H1 (cell line): Measurements from ENCODE around the gene SH3RF3. TPM values are rescaled to one million over a fixed set of nuclear protein-coding genes. Genes with fewer than 3 reads are reported as not detected.

Experiments
- ATF2 ChIP-seq: IDR thresholded peaks from 2 replicates; pipeline ENCODE4 v1.6.1; 2012; ENCODE audit warnings: low read length, inconsistent platforms
- ATF3 ChIP-seq: IDR thresholded peaks from 2 replicates; pipeline ENCODE4 v1.6.1; 2011; ENCODE audit warnings: low read depth, mild to moderate bottlenecking, low read length; ENCODE audit not compliant: insufficient read depth
- JUN ChIP-seq: IDR thresholded peaks from 2 replicates; pipeline ENCODE4 v1.6.1; 2011; ENCODE audit warnings: low read depth, mild to moderate bottlenecking, improper control_type of control experiment, low read length
- NRF1 ChIP-seq: IDR thresholded peaks from 2 replicates; pipeline ENCODE4 v1.6.1; 2011; ENCODE audit warnings: mild to moderate bottlenecking, low read depth, low read length, improper control_type of control experiment
- SAP30 ChIP-seq: fragments of 300-600 bp; sonication (generic); IDR thresholded peaks from 2 replicates; pipeline ENCODE4 v1.7.1; 2012; ENCODE audit warnings: low read length, moderate library complexity, mild to moderate bottlenecking, inconsistent platforms; ENCODE audit not compliant: insufficient read depth, insufficient replicate concordance
- SP4 ChIP-seq: IDR thresholded peaks from 2 replicates; pipeline ENCODE4 v1.6.1; 2012; ENCODE audit warnings: low read length, inconsistent platforms
- SRF ChIP-seq: IDR thresholded peaks from 2 replicates; pipeline ENCODE4 v1.6.1; 2011; ENCODE audit warnings: mild to moderate bottlenecking, low read depth, low read length, moderate library complexity
- TAF1 ChIP-seq: IDR thresholded peaks from 2 replicates; pipeline ENCODE4 v1.6.1; 2011; ENCODE audit warnings: mild to moderate bottlenecking, low read depth, low read length
- TCF12 ChIP-seq: IDR thresholded peaks from 2 replicates; pipeline ENCODE4 v1.6.1; 2011; ENCODE audit warnings: low read depth, mild to moderate bottlenecking, low read length
- polyA plus RNA-seq, 7 experiments: library from polyadenylated mRNA; depleted of rRNA in 3 of 7; stranded (reverse) in 5 of 7; unstranded in 2 of 7; fragments of >200 nt in 5 of 7; fragments of 200-250 nt in 2 of 7; gene quantifications; 1 replicate in 5 of 7; 2 replicates in 1 of 7; 4 replicates in 1 of 7; pipeline versions ENCODE4 v1.2.1 to v1.2.3, GENCODE V29; 2011 to 2013; ENCODE audit warnings: missing spikeins in 2 of 7, mixed read lengths in 2 of 7
- total RNA-seq: library from RNA; stranded (reverse); fragmentation: NEBNext Ultra II Directional; extraction: Animal tissue kit (Norgen Biotek cat#: 25700); gene quantifications from 2 replicates; pipeline ENCODE4 v1.2.1, GENCODE V29; 2021

SH3RF3 gene
- total and polyA plus RNA-seq, 2 of the 8 experiments (the other 6 are each of a cell fraction or from before 2014, with no cell fraction given) = 0.11 to 0.65 TPM

GRCh38 chr2:109533823-109534222 is 404.8 kb downstream of the SH3RF3 start (continued):
- TF ChIP-seq ATF2 (no peak), JUN (no peak), TAF1 (no peak), NRF1 (no peak), SAP30 (no peak), SP4 (no peak), SRF (no peak), ATF3 (no peak), TCF12 (no peak)
